ENCODE data around the gene DPP4. TPM values are rescaled to one million over a fixed set of nuclear protein-coding genes. Genes with fewer than 3 reads are reported as not detected.

Gene DPP4
- total and polyA plus RNA-seq, 2 experiments from 2014 or later = 1.5 to 2.8 TPM

DNA sequence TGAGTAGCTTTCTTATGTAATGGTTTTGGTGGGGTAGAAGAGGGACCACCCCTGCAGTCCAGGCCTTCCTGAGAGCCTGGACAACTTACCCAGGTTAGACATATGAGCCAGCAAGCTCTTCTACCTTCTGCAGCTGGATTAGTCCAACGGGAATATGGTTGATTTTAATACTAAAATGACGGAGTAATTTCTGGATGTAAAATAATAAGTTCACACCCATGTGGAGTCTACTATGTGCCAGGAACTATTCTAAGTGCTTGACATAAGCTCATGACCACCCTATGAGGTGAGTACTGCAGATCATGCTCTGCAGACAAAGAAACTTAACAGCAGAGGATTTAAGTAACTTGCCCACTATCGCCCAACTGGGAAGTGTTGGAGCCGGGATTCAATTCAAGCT lies 45.5 kb downstream of the DPP4 start:
- Mint-ChIP-seq H3K4me1 (peaks cover 14% of the 10 kb centered on the region), H3K4me3 (no peak overlapping the region), H3K36me3 (ENCODE audit: low read depth) (0 out of 3 replicates have a peak, but pooled peaks cover 3% of the 10 kb centered on the region), H3K27ac (no peak overlapping the region), H3K27me3 (ENCODE audit: insufficient read depth, low read depth, poor library complexity) (peaks cover 4% of the 10 kb centered on the region), H3K9me3 (no peaks in the 10 kb centered on the region; the same call in 2 of the 3 replicates)
- ATAC-seq (no peak), DNase-seq (ENCODE audit: low spot score) (no peak)
- no peak for TF ChIP-seq CTCF (conservative IDR thresholded peaks at IDR 0.05; ENCODE audit: low read depth in 2 of 2)
- TF ChIP-seq ZNF331 (CRISPR knock-in tag; IDR thresholded peaks at IDR 0.05; ENCODE audit: low read depth) = no peak
- TF ChIP-seq, protein P1, sequence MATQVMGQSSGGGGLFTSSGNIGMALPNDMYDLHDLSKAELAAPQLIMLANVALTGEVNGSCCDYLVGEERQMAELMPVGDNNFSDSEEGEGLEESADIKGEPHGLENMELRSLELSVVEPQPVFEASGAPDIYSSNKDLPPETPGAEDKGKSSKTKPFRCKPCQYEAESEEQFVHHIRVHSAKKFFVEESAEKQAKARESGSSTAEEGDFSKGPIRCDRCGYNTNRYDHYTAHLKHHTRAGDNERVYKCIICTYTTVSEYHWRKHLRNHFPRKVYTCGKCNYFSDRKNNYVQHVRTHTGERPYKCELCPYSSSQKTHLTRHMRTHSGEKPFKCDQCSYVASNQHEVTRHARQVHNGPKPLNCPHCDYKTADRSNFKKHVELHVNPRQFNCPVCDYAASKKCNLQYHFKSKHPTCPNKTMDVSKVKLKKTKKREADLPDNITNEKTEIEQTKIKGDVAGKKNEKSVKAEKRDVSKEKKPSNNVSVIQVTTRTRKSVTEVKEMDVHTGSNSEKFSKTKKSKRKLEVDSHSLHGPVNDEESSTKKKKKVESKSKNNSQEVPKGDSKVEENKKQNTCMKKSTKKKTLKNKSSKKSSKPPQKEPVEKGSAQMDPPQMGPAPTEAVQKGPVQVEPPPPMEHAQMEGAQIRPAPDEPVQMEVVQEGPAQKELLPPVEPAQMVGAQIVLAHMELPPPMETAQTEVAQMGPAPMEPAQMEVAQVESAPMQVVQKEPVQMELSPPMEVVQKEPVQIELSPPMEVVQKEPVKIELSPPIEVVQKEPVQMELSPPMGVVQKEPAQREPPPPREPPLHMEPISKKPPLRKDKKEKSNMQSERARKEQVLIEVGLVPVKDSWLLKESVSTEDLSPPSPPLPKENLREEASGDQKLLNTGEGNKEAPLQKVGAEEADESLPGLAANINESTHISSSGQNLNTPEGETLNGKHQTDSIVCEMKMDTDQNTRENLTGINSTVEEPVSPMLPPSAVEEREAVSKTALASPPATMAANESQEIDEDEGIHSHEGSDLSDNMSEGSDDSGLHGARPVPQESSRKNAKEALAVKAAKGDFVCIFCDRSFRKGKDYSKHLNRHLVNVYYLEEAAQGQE (IDR thresholded peaks at IDR 0.05; ENCODE audit: unreplicated experiment) = no peak
- TF ChIP-seq POLR2AphosphoS5 (IDR thresholded peaks at IDR 0.05; ENCODE audit: low read depth) = no peak
- no peak for TF ChIP-seq JUNB (IDR thresholded peaks at IDR 0.05; ENCODE audit: unreplicated experiment)
- no peak for TF ChIP-seq ZNF114 (CRISPR knock-in tag; IDR thresholded peaks at IDR 0.05)
- no peak for TF ChIP-seq EZH2phosphoT487 (IDR thresholded peaks at IDR 0.05; ENCODE audit: unreplicated experiment)
- TF ChIP-seq NANOG (IDR thresholded peaks at IDR 0.05; ENCODE audit: borderline replicate concordance) = no peak
- TF ChIP-seq ZNF462 (CRISPR knock-in tag; IDR thresholded peaks at IDR 0.05) = no peak
- no peaks in the 10 kb centered on the region for H3K9me2 ChIP-seq (ENCODE audit: insufficient read depth)
- H4K20me1 ChIP-seq (replicated peaks; ENCODE audit: insufficient read depth) = no peaks in the 10 kb centered on the region
- H3F3A ChIP-seq (replicated peaks; ENCODE audit: low read depth) = no peaks in the 10 kb centered on the region
- H3K27ac ChIP-seq (ENCODE audit: low read depth) = no peak overlapping the region
- no peaks in the 10 kb centered on the region for H3K27me3 ChIP-seq (ENCODE audit: insufficient read depth)
- no peak overlapping the region for H2AFZ ChIP-seq
- H3K36me3 ChIP-seq (ENCODE audit: insufficient read depth) = no peaks in the 10 kb centered on the region
- H3K79me2 ChIP-seq (replicated peaks; ENCODE audit: insufficient read depth) = no peaks in the 10 kb centered on the region
- H3K4me1 ChIP-seq (ENCODE audit: insufficient read depth) = peaks cover 6% of the 10 kb centered on the region; the same call in 1 of the 2 replicates
- H3K4me3 ChIP-seq = no peak overlapping the region
- H3K4me2 ChIP-seq = no peak overlapping the region

Measured in GM23338 (cell line).